Measurements from ENCODE around the gene NDNF. TPM values are rescaled to one million over a fixed set of nuclear protein-coding genes. Genes with fewer than 3 reads are reported as not detected.

Gene NDNF
- total and polyA plus RNA-seq, 8 donors: 141 to 489 (median 193) TPM

DNA sequence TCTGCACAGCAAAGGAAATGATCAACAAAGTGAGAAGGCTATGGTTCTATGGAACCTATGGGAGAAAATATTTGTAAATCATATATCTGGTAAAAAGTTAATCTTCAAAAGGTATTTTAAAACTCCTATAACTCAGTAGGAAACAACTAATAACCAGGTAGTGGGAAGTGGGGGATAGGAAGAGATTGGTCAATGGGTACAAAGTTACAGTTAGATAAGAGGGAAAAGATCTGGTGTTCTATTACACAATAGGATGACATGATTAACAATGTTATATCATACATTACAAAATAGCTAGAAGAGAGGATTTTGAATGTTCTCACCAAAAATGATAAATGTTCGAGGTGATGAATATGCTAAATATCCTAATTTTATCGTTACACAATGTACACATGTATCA lies 46.3 kb downstream of the NDNF start:
- Histone ChIP-seq H3K27me3 (no peaks in the 10 kb centered on the region), H3K4me3 (no peak overlapping the region), H3K4me1 (no peaks in the 10 kb centered on the region), H3K27ac (no peak overlapping the region), H3K9me3 (no peaks in the 10 kb centered on the region), H3K36me3 (no peaks in the 10 kb centered on the region)
- DNase-seq: no peak
- TF ChIP-seq CTCF (IDR thresholded peaks at IDR 0.05): no peak
- intact Hi-C loops (cut with DNase I): no loop called here
- ATAC-seq: no peak

DNA sequence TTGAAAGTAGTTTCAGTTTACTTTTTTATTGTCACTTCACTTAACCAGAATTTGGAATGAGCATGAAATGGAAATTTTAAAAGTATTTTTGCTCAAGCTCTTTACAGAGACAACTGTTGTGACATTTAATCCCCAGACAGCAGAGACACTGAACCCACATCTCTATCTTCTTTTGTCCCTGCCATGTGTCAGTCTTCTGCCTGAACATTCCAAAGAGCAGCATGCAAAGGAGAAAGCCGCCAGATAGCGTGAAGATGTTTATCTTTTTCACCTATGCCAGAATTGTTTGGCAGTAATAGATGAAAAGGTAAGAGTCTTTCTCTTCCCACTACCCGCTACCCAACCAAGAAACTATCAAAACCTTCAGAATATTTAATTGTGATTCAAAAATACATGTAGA lies 46.8 kb downstream of the NDNF start:
- Histone ChIP-seq H3K4me1 (no peaks in the 10 kb centered on the region), H3K27me3 (no peaks in the 10 kb centered on the region), H3K36me3 (no peaks in the 10 kb centered on the region), H3K9me3 (no peaks in the 10 kb centered on the region), H3K4me3 (no peak overlapping the region), H3K27ac (no peak overlapping the region)
- no peak for TF ChIP-seq CTCF (IDR thresholded peaks at IDR 0.05)
- intact Hi-C loops (cut with DNase I): no loop called here
- ATAC-seq (no peak), DNase-seq (no peak)

- DNase-seq (no peak), ATAC-seq (no peak)
- Histone ChIP-seq H3K4me3 (no peak overlapping the region), H3K27me3 (no peaks in the 10 kb centered on the region), H3K36me3 (no peaks in the 10 kb centered on the region), H3K4me1 (no peaks in the 10 kb centered on the region), H3K27ac (no peak overlapping the region), H3K9me3 (no peaks in the 10 kb centered on the region)
- no peak for TF ChIP-seq CTCF (IDR thresholded peaks at IDR 0.05)
- intact Hi-C loops (cut with DNase I): no loop called here
These were observed 53.8 kb downstream of the NDNF start for GRCh38 chr4:121018543-121018942.

DNA sequence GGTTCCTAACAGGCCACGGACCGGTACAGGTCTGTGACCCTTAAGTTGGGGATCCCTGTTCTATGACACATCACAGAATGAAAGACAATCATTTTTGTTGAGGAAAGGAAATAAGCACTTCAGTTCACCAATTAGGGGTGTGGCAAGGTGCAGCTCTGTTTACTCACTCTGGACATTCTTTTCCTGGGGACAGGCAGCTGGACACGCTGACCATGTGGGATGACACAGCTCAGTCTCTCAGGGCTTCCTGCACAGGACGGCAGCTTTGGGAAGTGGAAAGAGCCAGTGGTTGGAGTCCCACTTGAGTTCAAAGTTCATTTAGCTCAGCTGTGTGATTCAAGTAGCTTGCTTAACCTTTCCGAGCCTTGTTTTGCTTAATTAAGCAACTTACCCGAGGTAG lies 55.7 kb downstream of the NDNF start:
- no peak for DNase-seq
- peak; percentile 38 for ATAC-seq
- intact Hi-C loops (cut with DNase I): no loop called here
- no peak overlapping the region for H3K4me3 ChIP-seq
- no peak overlapping the region for H3K27ac ChIP-seq
- H3K36me3 ChIP-seq: no peaks in the 10 kb centered on the region
- no peaks in the 10 kb centered on the region for H3K4me1 ChIP-seq
- H3K9me3 ChIP-seq: no peaks in the 10 kb centered on the region
- no peak for TF ChIP-seq CTCF (IDR thresholded peaks at IDR 0.05)
- no peaks in the 10 kb centered on the region for H3K27me3 ChIP-seq

GRCh38 chr4:121015421-121015820 lies 56.9 kb downstream of the NDNF start:
- no peak for DNase-seq
- H3K27ac ChIP-seq: no peak overlapping the region
- no peaks in the 10 kb centered on the region for H3K36me3 ChIP-seq
- intact Hi-C loops (cut with DNase I): no loop called here
- H3K4me1 ChIP-seq: no peaks in the 10 kb centered on the region
- H3K27me3 ChIP-seq: no peaks in the 10 kb centered on the region
- no peak for ATAC-seq
- no peaks in the 10 kb centered on the region for H3K9me3 ChIP-seq
- no peak for TF ChIP-seq CTCF (IDR thresholded peaks at IDR 0.05)
- no peak overlapping the region for H3K4me3 ChIP-seq
